MM.1S (cell line): ENCODE measurements around the gene PIP4K2A.

Source experiments
- DNase-seq: peaks from one replicate; pipeline ENCODE4 v3.0.0-alpha.2; 2015
- H2AFZ ChIP-seq: fragments of 300-600 bp; sonication (generic); 2 replicates; pipeline ENCODE4 v1.6.0; 2016; ENCODE audit warnings: antibody characterized with exemption, low read length
- H3F3A ChIP-seq: fragments of 300-600 bp; sonication (generic); 2 replicates; pipeline ENCODE4 v1.6.1; 2016; ENCODE audit warnings: mild to moderate bottlenecking, antibody characterized with exemption, low read length, moderate library complexity, mixed read lengths; ENCODE audit not compliant: insufficient read depth
- H3K27ac ChIP-seq: fragments of 300-600 bp; sonication (generic); 2 replicates; pipeline ENCODE4 v1.5.1; 2016; ENCODE audit warnings: mild to moderate bottlenecking, low read length
- H3K27me3 ChIP-seq: fragments of 300-600 bp; sonication (generic); replicated peaks from 2 replicates; pipeline ENCODE4 v1.6.0; 2016; ENCODE audit warnings: low read length; ENCODE audit not compliant: insufficient read depth
- H3K36me3 ChIP-seq: fragments of 300-600 bp; sonication (generic); replicated peaks from 2 replicates; pipeline ENCODE4 v1.6.1; 2016; ENCODE audit warnings: mild to moderate bottlenecking, low read length, mixed read lengths; ENCODE audit not compliant: insufficient read depth
- H3K4me1 ChIP-seq: fragments of 300-600 bp; sonication (generic); 2 replicates; pipeline ENCODE4 v1.6.1; 2016; ENCODE audit warnings: low read length, mixed read lengths
- H3K4me2 ChIP-seq: fragments of 300-600 bp; sonication (generic); 2 replicates; pipeline ENCODE4 v1.6.0; 2016; ENCODE audit warnings: low read depth, low read length
- H3K4me3 ChIP-seq: fragments of 300-600 bp; sonication (generic); 2 replicates; pipeline ENCODE4 v1.5.1; 2016; ENCODE audit warnings: low read length, mixed read lengths
- H3K79me2 ChIP-seq: fragments of 300-600 bp; sonication (generic); 2 replicates; pipeline ENCODE4 v1.6.1; 2016; ENCODE audit warnings: mixed run types, low read length, mixed read lengths
- H3K9ac ChIP-seq: fragments of 300-600 bp; sonication (generic); 2 replicates; pipeline ENCODE4 v1.6.1; 2016; ENCODE audit warnings: low read length, mixed read lengths
- H3K9me2 ChIP-seq: fragments of 300-600 bp; sonication (generic); replicated peaks from 2 replicates; pipeline ENCODE4 v1.6.1; 2016; ENCODE audit warnings: mild to moderate bottlenecking, low read length, mixed read lengths; ENCODE audit not compliant: insufficient read depth
- H3K9me3 ChIP-seq: fragments of 300-600 bp; sonication (generic); replicated peaks from 2 replicates; pipeline ENCODE4 v1.6.1; 2016; ENCODE audit warnings: mild to moderate bottlenecking, low read length, mixed read lengths; ENCODE audit not compliant: insufficient read depth
- H4K20me1 ChIP-seq: fragments of 300-600 bp; sonication (generic); 2 replicates; pipeline ENCODE4 v1.6.1; 2016; ENCODE audit warnings: mild to moderate bottlenecking, low read length, moderate library complexity, mixed read lengths; ENCODE audit not compliant: insufficient read depth
- CTCF ChIP-seq: fragments of 300-600 bp; sonication (generic); IDR thresholded peaks from 2 replicates; pipeline ENCODE4 v1.5.1; 2016; ENCODE audit warnings: antibody characterized with exemption, low read length, mixed read lengths
- EZH2 ChIP-seq: fragments of 300-600 bp; sonication (generic); optimal IDR thresholded peaks from 2 replicates; pipeline ENCODE3; 2017; ENCODE audit warnings: low read depth, mild to moderate bottlenecking, antibody characterized with exemption, low read length, mixed read lengths
- EZH2phosphoT487 ChIP-seq: fragments of 300-600 bp; sonication (generic); IDR thresholded peaks from 2 replicates; pipeline ENCODE4 v1.6.1; 2018; ENCODE audit warnings: antibody characterized with exemption, low read length

The PIP4K2A gene

GRCh38 chr10:22647244-22647643 lies 67.1 kb downstream of the PIP4K2A start:
- no peak overlapping the region for H2AFZ ChIP-seq
- TF ChIP-seq EZH2 (no peak), EZH2phosphoT487 (no peak), CTCF (no peak)
- no peak overlapping the region for H3K27ac ChIP-seq
- peaks cover 42% of the 10 kb centered on the region for H3K79me2 ChIP-seq
- H3K4me3 ChIP-seq, result no peak overlapping the region
- DNase-seq, result no peak
- no peaks in the 10 kb centered on the region for H3K4me1 ChIP-seq
- H3K9ac ChIP-seq, result no peak overlapping the region
- no peak overlapping the region for H3K4me2 ChIP-seq
- H3F3A ChIP-seq, result no peaks in the 10 kb centered on the region
- no peaks in the 10 kb centered on the region for H4K20me1 ChIP-seq
- no peaks in the 10 kb centered on the region for H3K9me2 ChIP-seq
- no peaks in the 10 kb centered on the region for H3K36me3 ChIP-seq
- no peaks in the 10 kb centered on the region for H3K9me3 ChIP-seq
- no peaks in the 10 kb centered on the region for H3K27me3 ChIP-seq

- Histone ChIP-seq H3K27ac (no peak overlapping the region), H2AFZ (no peak overlapping the region), H3K9me3 (no peaks in the 10 kb centered on the region), H3K9me2 (no peaks in the 10 kb centered on the region), H3K27me3 (no peaks in the 10 kb centered on the region), H4K20me1 (no peaks in the 10 kb centered on the region), H3K4me1 (no peaks in the 10 kb centered on the region), H3K9ac (no peak overlapping the region), H3K4me3 (no peak overlapping the region), H3K36me3 (no peaks in the 10 kb centered on the region), H3F3A (no peaks in the 10 kb centered on the region), H3K79me2 (peaks cover 43% of the 10 kb centered on the region), H3K4me2 (no peak overlapping the region)
- TF ChIP-seq CTCF, result no peak
- no peak for TF ChIP-seq EZH2
- no peak for TF ChIP-seq EZH2phosphoT487
- no peak for DNase-seq
These were observed 68.0 kb downstream of the PIP4K2A start for GRCh38 chr10:22646388-22646853.

GRCh38 chr10:22644222-22644621 lies 70.2 kb downstream of the PIP4K2A start:
- Histone ChIP-seq H3K27ac (no peak overlapping the region), H3F3A (no peaks in the 10 kb centered on the region), H3K79me2 (peaks cover 35% of the 10 kb centered on the region), H4K20me1 (no peaks in the 10 kb centered on the region), H3K4me2 (no peak overlapping the region), H3K9me2 (no peaks in the 10 kb centered on the region), H2AFZ (no peak overlapping the region), H3K4me1 (no peaks in the 10 kb centered on the region), H3K4me3 (no peak overlapping the region), H3K9ac (no peak overlapping the region), H3K9me3 (no peaks in the 10 kb centered on the region), H3K27me3 (no peaks in the 10 kb centered on the region), H3K36me3 (no peaks in the 10 kb centered on the region)
- TF ChIP-seq CTCF (no peak), EZH2phosphoT487 (no peak), EZH2 (no peak)
- DNase-seq, result no peak
